ENCODE results near the gene BDKRB2. TPM values are rescaled to one million over a fixed set of nuclear protein-coding genes. Genes with fewer than 3 reads are reported as not detected.
"Not testable (repeated sequence)": the region's sequence is repeated elsewhere in the genome, so short reads cannot be mapped to it uniquely, and the experiment has no call there.

Gene BDKRB2
- total RNA-seq, 1 donor = 105 TPM

- H3K4me3 ChIP-seq (ENCODE audit: low read depth, low read length) = no peak overlapping the region
- TF ChIP-seq CTCF (IDR thresholded peaks at IDR 0.05; ENCODE audit: insufficient read depth, low read depth, low read length) = no peak
- peak; percentile 84 for DNase-seq (ENCODE audit: low read depth)
These were observed 39.1 kb downstream of the BDKRB2 start for GRCh38 chr14:96243785-96244184.

GRCh38 chr14:96245074-96245473 is 40.4 kb downstream of the BDKRB2 start:
- not testable (repeated sequence) for H3K4me3 ChIP-seq (ENCODE audit: low read depth, low read length); DNase-seq (ENCODE audit: low read depth)

GRCh38 chr14:96245710-96246538 is 41.3 kb downstream of the BDKRB2 start:
- H3K4me3 ChIP-seq (ENCODE audit: low read depth, low read length) = no peak overlapping the region
- no peak for TF ChIP-seq CTCF (IDR thresholded peaks at IDR 0.05; ENCODE audit: insufficient read depth, low read depth, low read length)
- no peak for DNase-seq (ENCODE audit: low read depth)

GRCh38 chr14:96246539-96246847 is 41.9 kb downstream of the BDKRB2 start:
- H3K4me3 ChIP-seq (ENCODE audit: low read depth, low read length) = no peak overlapping the region
- peak; percentile 100 for DNase-seq (ENCODE audit: low read depth)
- TF ChIP-seq CTCF (IDR thresholded peaks at IDR 0.05; ENCODE audit: insufficient read depth, low read depth, low read length) = no peak

GRCh38 chr14:96247031-96247430 is 42.4 kb downstream of the BDKRB2 start:
- DNase-seq (ENCODE audit: low read depth) = no peak
- H3K4me3 ChIP-seq (ENCODE audit: low read depth, low read length) = no peak overlapping the region
- no peak for TF ChIP-seq CTCF (IDR thresholded peaks at IDR 0.05; ENCODE audit: insufficient read depth, low read depth, low read length)

- no peak overlapping the region for H3K4me3 ChIP-seq (ENCODE audit: low read depth, low read length)
- DNase-seq (ENCODE audit: low read depth) = peak; percentile 99
- TF ChIP-seq CTCF (IDR thresholded peaks at IDR 0.05; ENCODE audit: insufficient read depth, low read depth, low read length) = no peak
These were observed 44.4 kb downstream of the BDKRB2 start for GRCh38 chr14:96249029-96249428.

- no peak overlapping the region for H3K4me3 ChIP-seq (ENCODE audit: low read depth, low read length)
- DNase-seq (ENCODE audit: low read depth) = no peak
- no peak for TF ChIP-seq CTCF (IDR thresholded peaks at IDR 0.05; ENCODE audit: insufficient read depth, low read depth, low read length)
These were observed 45.8 kb downstream of the BDKRB2 start for GRCh38 chr14:96250485-96250884.
